NCI-H2196 treated with DMSO at 0.1 percent for 48 hours (cell line): ENCODE data around the gene ASZ1.

Source experiments
- DNase-seq: peaks from one replicate; lab custom pipeline; 2025; ENCODE audit not compliant: unreplicated experiment; lab: John Stamatoyannopoulos, UW

The ASZ1 gene

DNA sequence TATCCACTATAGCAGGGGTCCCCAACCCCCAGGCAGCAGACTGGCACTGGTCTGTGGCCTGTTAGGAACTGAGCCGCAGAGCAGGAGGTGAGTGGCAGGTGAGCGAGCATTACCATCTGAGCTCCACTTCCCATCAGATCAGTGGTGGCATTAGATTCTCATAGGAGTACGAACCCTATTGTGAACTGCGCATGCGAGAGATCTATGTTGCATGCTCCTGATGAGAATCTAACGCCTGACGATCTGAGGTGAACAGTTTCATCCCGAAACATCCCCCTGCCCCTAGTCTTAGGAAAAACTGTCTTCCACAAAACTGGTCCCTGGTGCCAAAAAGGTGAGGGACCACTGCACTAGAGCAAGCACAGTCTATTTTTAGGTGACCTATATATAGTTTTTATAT, 23.6 kb downstream of the ASZ1 start:
- DNase-seq = no peak

DNA sequence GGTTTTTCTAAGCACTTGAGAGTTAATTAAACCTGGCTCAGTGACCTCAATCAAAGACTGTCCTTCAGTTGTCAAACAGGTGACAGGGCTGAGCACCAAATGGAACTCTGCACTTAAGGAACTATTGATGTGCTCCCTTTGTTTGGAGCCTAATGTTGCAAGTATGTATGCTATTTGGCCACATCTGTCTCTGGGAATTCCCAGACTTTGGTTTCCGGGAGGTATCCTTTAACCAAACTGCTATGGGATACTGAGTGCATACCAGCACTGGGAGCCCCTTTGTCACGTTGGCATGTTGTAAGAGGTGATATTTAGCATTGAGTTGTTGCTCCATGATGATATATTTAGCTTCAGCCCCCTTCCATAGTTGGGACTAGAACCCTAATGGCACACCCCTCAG, 25.2 kb downstream of the ASZ1 start:
- DNase-seq = no peak

DNA sequence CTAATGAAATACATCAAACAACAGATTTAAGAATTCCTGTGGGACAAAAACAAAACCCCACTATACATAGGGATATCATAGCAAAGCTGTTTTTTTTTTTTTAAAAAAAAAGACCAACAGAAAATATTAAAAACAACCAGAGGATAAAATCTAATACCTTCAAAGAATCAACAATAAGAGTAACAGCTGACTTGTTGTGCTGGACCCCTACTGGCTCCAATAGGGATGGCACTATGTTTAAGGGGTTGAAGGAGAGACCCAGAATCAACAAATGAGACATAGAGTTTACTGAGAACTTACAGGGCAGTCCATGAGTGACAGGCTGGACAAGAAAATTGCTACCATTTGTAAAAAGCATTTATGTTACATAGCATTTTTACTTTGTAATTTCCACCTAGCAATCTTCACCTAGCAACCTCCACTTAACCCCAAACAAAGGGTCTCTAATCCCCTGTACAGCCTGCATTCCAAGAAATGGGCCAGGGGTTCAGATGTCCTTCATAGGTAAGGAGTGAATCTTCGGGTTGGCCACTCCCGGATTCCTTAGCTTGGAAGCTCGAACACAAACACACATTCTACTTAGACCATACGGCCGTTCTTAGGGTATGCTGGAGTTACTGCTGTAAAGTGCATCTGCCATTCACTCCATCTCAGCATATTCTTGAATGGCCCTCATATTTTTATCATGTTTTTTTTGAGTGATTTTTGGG, 25.8 kb downstream of the ASZ1 start:
- no peak for DNase-seq

DNA sequence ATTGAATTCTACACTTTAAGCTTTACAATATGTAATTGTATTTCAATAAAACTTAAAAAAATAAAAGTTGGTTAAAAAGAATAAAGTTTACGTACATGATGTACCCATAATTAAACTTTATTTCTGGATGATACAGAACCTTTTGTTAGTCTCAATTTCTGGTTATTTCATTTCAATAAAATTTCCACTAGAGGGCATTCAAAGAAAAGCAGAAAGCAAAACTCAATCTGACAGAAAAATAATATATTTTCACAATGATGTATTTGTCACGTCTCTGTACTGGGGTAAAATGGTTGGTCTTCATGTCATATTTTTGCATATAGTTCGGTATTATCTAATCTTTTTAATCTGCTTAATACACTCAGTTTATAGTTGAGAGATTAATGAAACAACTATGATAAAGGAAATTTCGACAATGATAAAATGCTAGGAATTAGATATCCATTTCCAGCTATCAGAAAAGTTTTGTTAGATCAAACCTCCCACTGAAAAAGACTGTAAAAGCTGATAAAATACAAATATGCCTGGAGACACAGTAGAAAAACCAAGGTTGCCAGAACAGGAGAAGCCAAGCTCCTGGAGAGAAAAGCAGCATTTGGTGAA, 27.4 kb downstream of the ASZ1 start:
- DNase-seq = no peak

DNA sequence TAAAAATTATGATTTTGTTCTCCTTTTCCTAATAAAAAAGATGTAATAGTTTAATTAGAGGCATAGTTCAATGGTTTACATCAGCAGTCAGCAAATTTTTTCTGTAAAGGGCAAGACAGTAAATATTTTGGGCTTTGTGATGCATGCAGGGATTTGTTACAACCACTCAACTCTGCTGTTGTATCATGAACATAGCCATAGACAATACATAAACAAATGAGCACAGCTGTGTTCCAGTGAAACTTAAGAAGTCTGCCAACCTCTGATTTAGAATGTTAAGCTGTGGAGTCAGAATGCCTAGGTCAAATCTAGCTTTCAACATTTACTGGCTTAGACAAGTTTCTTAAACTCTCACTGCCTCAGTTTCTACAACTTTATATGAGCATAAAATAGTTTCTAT, 31.6 kb downstream of the ASZ1 start:
- no peak for DNase-seq

DNA sequence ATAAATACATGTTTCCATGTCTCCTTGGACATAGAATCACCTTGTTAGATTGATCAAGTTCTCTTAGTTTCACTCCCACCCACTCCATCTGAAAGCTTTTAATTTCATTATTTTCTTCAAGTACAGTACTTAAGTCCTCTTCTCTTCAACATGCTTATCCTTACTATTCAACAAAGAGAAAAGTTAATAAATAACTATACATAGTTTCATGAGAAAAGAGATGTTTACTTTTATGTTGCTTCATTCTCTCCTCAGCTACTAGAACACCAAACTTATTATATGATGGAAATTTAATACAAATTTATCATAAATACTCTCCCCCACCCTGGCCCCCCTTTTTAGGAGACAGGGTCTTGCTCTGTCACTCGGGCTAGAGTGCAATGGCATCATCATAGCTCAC, 33.5 kb downstream of the ASZ1 start:
- no peak for DNase-seq

DNA sequence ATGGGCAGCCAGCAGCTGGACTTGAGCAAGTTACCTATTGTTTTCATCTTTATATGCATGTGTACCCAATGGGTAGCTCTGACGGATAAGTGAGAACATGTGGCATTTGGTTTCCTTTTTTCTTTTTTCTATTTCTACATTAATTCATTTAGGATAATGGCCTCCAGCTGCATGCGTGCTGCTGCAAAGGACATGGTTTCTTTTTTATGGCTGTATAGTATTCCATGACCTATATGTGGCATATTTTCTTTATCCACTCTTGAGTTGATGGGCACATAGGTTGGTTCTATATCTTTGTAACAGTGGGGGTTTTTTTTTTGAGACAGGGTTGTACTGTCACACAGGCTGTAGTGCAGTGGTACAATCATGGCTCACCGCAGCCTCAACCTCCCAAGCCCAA, 37.4 kb downstream of the ASZ1 start:
- DNase-seq = no peak

DNA sequence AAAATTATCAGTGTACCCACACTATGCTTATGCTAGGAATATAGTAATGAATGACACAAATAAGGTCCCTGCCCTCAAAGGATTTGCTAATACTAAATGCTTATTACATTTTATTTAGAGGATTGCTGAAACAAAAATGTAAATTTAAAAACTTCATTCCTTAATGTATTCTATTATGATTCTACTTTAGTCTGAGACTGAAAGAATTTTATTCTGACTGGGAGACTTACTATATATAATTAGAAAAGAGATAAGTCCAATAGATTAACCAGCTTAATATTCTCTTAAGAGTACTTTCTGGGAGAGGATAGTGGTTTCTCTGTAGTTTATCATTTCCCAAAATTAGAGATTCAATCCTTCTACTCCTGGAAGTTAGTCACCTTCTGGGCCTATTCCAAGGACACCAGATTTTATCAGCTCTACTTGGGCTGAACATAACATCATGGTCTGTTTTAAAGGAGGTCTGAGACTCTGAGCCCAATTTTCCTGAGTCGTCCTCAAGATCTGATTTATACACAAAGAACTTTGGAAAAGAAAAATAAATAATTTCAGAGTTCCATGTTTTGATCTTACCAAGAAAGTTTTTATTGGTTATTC, 41.1 kb downstream of the ASZ1 start:
- DNase-seq = no peak

DNA sequence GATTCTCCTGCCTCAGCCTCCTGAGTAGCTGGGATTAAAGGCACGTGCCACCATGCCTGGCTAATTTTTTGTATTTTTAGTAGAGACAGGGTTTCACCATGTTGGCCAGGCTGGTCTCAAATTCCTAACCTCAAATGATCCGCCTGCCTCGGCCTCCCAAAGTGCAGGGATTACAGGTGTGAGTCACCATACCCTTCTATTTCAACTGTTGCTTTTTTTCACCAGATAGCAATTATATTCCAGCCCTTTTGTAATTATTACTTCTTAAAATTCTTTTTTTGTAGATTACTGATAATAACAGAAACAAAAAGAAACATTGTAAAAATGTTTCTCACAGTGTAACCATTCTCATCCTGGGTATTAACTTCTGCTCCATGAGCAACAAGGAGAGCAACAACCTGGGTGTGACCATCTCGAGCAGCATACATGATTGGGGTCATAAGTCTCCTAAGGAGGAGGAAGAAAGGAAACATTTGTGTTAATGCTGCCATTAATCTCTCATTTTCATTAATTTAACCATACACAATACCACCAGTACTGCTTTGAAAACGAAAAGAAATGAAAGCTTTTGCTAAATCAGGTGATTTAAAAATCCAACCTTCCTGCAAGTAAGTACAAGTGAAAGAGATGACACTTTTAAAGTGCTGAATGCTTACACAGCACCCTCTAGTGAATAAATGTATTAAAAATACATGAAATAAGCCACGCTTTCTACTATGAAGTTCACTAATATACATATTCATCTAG, 41.8 kb downstream of the ASZ1 start:
- no peak for DNase-seq

DNA sequence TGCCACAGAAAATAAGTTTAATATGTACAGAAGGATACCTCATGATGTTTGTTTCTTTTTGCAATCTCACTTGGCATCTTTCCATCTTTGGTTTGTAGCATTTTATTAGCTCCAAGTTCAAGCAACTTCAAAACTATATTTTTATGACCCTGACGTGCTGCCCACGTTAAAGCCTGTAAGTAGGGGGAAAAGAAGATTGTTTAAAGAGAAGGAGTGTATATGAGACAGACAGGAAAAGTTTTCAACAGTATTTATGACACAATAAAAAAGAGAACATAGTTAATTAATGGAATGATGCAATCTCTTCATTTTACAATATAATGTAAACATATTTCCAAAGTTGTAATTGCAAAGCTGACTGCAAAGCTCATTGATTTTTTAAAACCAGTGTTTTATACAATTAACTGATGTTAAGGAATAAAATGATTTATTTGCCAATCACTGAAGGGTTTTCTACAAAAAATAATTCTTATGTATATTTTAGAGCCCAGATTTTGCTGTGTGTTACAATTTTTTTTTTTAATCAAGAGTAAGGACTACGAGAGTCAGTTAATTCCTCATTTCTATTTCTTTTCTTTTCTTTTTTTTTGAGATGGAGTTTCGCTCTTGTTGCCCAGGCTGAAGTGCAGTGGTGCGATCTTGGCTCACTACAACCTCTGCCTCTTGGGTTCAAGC, 42.5 kb downstream of the ASZ1 start:
- DNase-seq = no peak

DNA sequence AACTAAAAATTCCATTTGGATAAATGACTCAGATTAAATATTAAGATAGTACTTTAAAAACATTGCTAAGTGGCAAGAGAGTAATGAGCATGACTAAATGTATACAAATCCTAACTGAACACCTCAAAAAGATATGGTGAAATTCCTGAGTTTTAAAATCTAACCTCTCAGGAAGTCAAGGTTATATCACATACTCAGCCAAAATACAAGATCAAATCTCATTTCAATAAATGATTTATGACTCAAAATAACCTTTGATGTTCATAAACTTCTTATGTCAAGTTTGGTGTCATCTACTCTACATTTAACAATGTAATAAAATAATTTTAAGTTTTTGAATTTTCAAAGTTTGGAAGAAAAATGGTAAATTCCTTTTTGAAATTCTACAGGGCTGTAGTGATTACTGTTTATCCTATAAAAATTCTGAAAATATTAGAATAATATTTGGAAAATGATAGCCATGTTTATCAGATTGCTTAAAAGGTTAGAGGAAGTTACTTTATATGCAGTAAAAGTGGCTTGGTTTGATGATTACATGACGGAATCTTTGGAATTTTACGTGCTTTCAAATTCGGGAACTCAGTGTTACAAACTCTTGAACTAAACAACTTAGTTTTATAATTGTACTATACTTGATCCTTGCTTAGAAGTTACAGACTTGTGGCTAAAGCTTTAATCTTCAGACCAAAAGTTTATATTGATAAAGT, 43.7 kb downstream of the ASZ1 start:
- DNase-seq = no peak

DNA sequence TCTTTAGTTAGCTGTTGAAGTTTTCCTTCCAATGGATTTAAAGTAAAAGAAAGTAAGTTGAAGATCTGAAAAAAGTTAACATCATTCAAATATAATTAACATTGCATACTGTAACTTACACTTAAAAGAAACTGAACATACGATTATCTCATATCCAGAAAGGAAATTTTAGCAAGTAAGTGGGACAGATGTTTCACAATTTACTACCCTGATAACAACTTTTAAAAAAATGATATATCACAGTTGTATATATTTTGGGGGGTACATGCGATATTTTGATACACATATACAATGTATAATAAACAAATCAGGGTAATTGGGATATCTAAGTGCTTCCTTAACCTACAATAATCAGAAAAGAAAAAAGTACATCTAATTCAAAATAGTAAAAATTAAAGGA, 44.2 kb downstream of the ASZ1 start:
- no peak for DNase-seq

DNA sequence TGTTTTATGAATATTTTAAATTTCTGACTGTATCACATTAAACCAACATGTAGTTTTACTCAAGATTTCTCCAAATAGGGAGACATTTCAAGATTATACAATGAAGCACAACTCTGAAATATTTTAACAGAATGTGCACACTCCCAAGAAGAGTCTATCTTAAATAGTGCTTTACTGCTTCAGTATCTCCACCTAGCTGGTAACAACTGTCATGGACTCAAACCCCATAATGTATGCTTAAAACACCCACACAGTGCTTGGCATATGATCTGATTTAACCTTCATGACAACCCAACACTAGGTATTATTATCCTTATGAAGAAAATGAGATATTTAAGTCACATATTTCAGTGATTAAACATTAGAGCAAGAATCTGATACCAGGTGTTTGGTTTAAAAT, 45.9 kb downstream of the ASZ1 start:
- no peak for DNase-seq

DNA sequence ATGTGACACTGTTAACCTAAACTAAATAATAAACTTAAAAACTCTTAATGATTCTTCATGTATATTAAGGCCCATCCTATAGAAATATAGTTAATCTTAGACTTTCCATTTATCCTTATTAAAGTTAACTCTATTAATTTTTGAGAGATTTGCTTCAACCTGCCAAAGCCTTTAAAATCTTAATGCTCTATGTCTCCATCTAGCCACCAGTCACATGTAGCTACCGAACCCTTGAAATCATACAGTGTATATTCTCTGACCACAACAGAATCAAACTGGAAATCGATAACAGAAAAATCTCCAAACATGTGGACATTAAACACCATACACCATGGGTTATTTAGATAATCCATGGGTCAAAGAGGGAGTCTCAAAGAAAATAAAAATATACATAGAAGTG, 51.9 kb downstream of the ASZ1 start:
- DNase-seq = no peak

DNA sequence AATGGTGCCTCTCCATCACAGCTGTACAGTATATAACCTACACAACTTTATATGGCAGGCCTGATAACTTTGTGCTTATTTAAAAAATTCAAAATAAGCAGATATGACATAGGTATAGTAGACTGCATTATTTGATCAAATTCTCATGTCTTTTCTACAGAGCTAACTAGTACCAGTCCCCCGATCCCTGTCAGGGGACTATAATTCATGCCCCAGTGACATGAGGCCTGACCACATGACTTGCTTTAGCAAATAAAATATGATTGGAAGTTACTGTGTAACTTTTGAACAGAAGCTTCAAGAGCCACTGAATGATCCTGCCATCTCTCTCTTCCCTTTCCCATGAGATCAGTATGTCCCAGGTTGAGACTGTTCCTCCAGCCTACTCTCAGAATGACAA, 55.2 kb downstream of the ASZ1 start:
- DNase-seq = no peak

DNA sequence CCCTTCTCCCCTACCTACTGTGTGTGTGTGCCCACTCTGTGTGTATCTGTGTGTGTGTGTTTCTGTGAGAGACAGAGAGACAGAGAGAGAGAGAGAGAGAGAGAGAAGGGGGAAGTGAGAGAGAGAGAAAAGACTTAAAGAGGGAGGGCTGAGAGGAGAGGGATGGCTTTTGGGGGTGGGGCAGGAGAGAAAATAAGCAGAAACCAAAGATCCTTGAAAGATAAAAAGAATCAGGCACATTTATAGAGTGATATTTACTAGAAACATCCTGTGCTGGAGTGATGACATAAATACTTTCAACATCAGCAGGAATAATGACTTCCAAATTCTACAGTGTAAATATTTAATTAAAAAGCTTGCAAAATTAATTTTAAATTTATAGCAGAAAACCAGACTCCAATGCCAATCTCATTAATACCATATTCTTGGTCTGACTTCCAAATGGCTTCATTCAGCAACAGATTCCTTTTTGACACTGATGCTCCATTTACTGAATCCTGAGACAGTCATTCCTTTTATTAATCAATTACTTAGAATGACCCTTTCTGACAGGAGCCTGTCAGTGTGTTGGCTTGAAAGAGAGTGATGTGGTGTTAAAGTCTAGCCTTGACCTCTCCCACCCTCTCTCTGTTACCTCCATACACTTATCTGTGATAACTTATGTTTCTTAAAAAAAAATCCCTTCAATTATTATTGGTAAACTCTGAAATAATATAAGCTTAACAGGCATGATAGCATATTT, 62.8 kb downstream of the ASZ1 start:
- no peak for DNase-seq

DNA sequence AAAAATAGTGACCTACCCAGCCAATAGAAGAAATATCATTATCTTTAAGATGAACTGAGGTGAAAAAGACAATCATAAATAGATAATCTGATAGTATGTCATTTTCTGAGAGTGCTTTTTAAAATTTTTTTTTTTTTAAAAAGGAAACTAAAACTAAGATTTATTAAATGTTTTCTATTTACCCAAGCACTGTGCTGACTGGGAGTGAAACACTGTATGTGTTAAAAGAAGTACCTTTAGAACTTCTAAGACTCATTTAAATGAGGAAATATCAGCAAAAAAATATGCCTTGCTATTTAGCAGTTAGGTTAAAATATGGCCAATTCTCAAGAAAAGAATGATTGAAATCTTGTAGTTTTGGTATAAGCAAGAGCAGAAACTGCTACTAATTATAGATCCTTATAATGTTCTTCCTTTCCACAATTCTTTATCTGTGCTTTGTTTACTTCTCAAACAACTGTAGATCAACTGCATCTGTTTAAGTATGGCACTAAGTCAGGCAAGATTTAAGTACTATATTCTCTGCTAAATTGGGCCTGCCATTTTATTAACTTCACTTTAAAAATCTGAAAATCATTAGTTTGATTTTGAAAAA, 64.9 kb downstream of the ASZ1 start:
- no peak for DNase-seq

DNA sequence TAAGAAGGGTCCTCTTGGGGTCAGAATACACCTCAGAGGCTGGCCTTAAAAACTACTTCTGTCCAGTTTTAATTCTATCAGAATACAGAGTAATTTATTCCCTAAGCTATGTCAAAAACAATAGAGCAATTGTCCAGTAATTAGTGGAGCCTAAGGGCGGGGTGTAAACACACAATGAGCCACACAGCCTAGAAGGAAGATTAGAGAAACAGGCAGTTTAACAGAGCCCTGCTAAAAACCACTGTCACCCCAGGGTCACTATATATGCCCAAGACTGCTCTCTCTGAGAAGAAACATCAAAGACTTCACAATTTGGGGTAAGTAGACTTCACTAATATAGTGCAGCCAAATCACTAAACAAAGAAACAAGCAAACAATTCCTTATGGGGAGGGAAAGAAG, 77.3 kb downstream of the ASZ1 start:
- no peak for DNase-seq

DNA sequence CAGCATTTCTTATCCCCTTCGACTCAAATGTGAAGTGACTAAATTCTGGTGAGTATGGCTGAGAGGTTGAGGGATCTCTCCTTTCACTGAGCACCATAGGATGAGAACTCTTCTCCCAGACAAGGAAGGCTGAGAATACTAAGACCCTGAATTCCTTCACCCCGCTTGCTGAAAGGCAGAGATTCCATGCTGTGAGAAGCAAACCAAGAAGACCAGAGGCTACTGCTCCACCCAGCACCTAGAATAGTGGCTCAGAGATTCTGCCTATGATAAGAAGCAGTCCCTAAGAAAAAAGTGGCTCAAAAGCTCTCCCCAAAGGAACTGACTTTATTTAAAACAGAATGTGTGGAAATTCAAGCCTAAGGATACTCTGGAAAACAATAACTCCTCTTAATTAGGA, 77.7 kb downstream of the ASZ1 start:
- no peak for DNase-seq
